Activated naive CD8-positive, alpha-beta T cell (primary cell): Measurements from ENCODE around the gene SGIP1.

ENCODE experiments used
- H3K27ac Mint-ChIP-seq: one replicate; pipeline ENCODE4 v1.8.0; 2021; ENCODE audit warnings: mixed read lengths
- H3K27me3 Mint-ChIP-seq: one replicate; pipeline ENCODE4 v1.8.0; 2021; ENCODE audit warnings: mixed read lengths
- H3K36me3 Mint-ChIP-seq: one replicate; pipeline ENCODE4 v1.8.0; 2021; ENCODE audit warnings: mixed read lengths
- H3K4me1 Mint-ChIP-seq: one replicate; pipeline ENCODE4 v1.8.0; 2021; ENCODE audit warnings: low read depth, mixed read lengths
- H3K4me3 Mint-ChIP-seq: one replicate; pipeline ENCODE4 v1.8.0; 2021; ENCODE audit warnings: mild to moderate bottlenecking, mixed read lengths
- H3K9me3 Mint-ChIP-seq: one replicate; pipeline ENCODE4 v1.8.0; 2021; ENCODE audit warnings: low read depth, mixed read lengths

The SGIP1 gene

GRCh38 chr1:66628926-66629325 is 95.0 kb downstream of the SGIP1 start:
- Mint-ChIP-seq H3K4me3 (no peak overlapping the region), H3K4me1 (peaks cover 1% of the 10 kb centered on the region), H3K27me3 (peaks cover 2% of the 10 kb centered on the region), H3K27ac (no peak overlapping the region), H3K36me3 (no peaks in the 10 kb centered on the region), H3K9me3 (no peaks in the 10 kb centered on the region)

DNA sequence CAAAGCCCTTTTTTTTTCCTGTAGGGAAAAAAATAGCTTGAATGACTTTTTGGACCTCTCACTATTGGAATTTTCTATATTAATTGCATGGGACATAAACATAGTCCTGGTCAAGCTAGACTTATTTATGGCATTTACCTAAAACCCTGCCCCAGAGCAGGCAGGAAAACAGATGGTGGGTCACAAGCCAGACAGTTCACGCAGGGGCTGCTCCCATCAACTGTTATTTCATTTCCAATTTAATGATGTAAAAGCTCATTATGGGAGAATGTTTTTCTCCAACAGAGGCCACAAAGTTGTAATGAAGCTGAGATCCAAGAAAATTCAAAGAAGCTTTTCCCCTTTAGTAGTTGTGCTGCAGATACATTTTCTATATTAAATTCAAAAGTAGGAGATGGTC is 99.2 kb downstream of the SGIP1 start:
- Mint-ChIP-seq H3K36me3 (no peaks in the 10 kb centered on the region), H3K27me3 (peaks cover 2% of the 10 kb centered on the region), H3K4me1 (no peaks in the 10 kb centered on the region), H3K9me3 (no peaks in the 10 kb centered on the region), H3K4me3 (no peak overlapping the region), H3K27ac (no peak overlapping the region)

DNA sequence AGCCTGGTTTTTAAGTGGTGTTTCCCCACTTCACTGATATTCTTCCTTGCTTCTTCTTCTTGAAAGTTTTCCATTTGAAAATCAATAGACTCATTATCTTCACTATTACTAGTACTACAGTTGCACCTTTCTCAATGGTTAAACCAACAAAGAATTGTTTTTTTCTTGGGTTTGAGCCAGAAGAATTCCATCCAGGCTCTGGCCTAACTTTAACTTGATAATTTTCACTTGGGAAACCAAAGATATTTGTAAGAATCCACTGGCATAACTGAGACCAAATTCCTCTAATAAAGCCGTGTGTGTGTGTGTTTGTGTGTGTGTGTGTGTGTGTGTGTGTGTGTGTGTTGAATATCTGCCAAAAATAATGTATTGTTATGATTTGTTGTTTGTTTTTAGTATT is 103.2 kb downstream of the SGIP1 start:
- Mint-ChIP-seq H3K27ac (no peak overlapping the region), H3K4me1 (peaks cover 6% of the 10 kb centered on the region), H3K36me3 (no peaks in the 10 kb centered on the region), H3K9me3 (no peaks in the 10 kb centered on the region), H3K27me3 (peaks cover 4% of the 10 kb centered on the region), H3K4me3 (no peak overlapping the region)

- Mint-ChIP-seq H3K27ac (no peak overlapping the region), H3K27me3 (peaks cover 4% of the 10 kb centered on the region), H3K36me3 (no peaks in the 10 kb centered on the region), H3K4me3 (no peak overlapping the region), H3K4me1 (peaks cover 6% of the 10 kb centered on the region), H3K9me3 (no peaks in the 10 kb centered on the region)
Measured at GRCh38 chr1:66641891-66642473, 108.0 kb downstream of the SGIP1 start.

DNA sequence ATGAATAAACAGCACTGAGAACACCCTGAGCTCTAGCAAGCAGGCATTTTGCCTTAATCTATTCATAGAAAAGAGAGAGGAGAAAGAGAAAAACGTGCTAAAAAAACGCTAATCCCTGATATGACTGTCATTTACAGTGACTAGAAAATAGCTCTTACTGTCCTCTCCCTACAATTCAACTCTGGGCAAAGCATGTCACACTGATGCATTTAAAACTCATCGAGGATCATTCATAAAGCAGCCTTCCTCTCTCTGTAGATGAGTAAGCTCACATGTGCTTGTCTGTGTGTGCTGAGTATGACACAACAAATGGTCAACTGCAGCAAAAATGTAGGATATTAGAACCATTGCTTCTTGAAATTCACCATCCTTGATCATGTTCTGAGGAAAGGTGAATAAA is 109.0 kb downstream of the SGIP1 start:
- Mint-ChIP-seq H3K4me1 (peaks cover 6% of the 10 kb centered on the region), H3K9me3 (no peaks in the 10 kb centered on the region), H3K4me3 (no peak overlapping the region), H3K36me3 (no peaks in the 10 kb centered on the region), H3K27me3 (peaks cover 5% of the 10 kb centered on the region), H3K27ac (no peak overlapping the region)

DNA sequence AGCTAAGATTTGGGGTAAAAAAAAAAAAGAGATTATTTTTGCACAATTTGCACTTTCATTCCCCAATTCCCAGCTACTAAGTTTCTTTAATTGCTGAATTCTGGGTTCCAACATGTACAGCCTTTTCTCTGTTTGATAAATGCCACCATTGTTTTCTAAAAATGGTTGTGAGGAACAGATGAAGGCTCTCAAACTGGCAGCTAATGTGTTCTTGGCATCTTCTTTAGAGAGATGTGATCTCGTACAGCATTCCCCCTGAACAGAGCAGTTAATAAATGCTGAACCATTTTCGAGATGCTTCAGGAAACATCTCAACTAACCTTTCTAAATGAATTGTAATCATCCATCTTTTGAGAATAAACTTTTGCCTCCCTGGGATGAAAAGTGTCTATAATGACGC is 110.4 kb downstream of the SGIP1 start:
- Mint-ChIP-seq H3K4me1 (peaks cover 6% of the 10 kb centered on the region), H3K4me3 (no peak overlapping the region), H3K36me3 (no peaks in the 10 kb centered on the region), H3K27me3 (peaks cover 5% of the 10 kb centered on the region), H3K9me3 (no peaks in the 10 kb centered on the region), H3K27ac (no peak overlapping the region)

DNA sequence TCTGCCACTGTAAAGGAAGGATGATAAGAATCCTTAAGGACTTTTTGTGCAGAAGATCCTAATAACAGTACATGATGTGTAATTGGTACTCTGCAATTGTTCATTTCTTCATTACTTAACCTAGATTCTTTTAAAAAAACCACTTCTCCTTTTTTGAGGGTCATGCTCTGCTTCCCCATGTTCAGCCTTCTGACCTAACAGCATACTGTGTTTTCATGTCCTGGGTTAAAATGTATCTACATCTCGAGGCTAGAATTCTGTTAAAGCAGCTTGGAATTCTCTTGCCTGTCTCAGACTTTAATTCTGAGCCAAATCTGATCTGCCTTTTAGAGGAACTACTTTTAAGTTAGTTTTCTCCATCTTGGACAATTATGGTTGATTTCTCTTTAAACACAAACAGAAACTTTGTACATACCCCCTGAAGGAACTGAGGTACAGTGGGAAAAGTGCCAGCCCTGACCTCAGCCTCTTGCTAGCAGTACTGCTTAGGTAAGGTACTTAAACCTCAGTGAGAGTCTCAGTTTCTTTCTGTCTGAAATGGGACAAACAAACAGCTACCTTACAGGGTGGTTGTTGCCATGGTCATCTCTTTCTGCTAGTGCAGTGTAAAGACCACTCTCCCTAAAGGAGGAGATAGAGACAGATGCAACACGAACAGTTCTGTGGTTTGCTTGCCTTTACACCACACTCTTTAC is 115.1 kb downstream of the SGIP1 start:
- Mint-ChIP-seq H3K27ac (no peak overlapping the region), H3K4me1 (no peaks in the 10 kb centered on the region), H3K4me3 (no peak overlapping the region), H3K9me3 (no peaks in the 10 kb centered on the region), H3K27me3 (peaks cover 9% of the 10 kb centered on the region), H3K36me3 (no peaks in the 10 kb centered on the region)

GRCh38 chr1:66652556-66652955 is 118.6 kb downstream of the SGIP1 start:
- peaks cover 12% of the 10 kb centered on the region for H3K27me3 Mint-ChIP-seq
- no peaks in the 10 kb centered on the region for H3K9me3 Mint-ChIP-seq
- H3K27ac Mint-ChIP-seq: no peak overlapping the region
- no peaks in the 10 kb centered on the region for H3K36me3 Mint-ChIP-seq
- H3K4me1 Mint-ChIP-seq: no peaks in the 10 kb centered on the region
- no peak overlapping the region for H3K4me3 Mint-ChIP-seq

DNA sequence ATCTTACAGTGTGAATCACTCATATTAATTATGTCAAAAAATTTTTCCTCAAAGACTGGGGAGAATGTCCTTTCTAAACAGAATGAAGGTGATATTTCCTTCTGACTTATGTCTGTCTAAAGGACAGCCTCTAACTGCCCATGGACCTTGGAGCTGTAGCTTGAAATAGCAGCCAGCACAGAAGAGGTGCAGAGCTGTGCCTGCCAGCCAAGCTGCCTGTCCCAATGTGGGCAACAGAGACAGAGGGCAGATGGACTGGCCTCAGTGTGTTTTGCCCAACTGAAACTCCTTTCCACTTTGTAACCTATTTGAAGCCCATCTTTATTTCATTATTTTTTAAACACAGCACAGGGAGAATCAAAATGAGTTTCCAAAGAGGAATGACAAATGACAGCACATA is 120.7 kb downstream of the SGIP1 start:
- Mint-ChIP-seq H3K36me3 (no peaks in the 10 kb centered on the region), H3K27me3 (peaks cover 14% of the 10 kb centered on the region), H3K4me1 (no peaks in the 10 kb centered on the region), H3K9me3 (no peaks in the 10 kb centered on the region), H3K27ac (no peak overlapping the region), H3K4me3 (no peak overlapping the region)

DNA sequence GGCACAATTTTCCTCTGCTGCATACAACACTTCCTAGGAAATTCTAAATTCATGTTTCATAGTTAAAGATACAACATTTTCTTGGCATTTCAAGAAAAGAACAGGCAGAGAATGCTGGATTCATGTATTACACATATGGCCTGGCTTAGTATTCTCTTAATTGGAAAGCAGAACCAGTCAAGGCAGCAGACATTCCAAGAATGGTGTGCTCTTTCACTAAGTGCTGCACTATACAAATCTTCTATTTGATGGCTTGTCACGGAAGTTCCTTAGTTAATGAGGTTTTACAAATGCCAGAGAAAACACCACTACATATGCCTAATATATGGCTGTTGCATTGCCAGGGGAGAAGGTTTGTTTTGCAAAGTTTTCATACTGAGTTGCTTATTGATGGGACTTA is 137.5 kb downstream of the SGIP1 start:
- H3K27ac Mint-ChIP-seq: no peak overlapping the region
- H3K27me3 Mint-ChIP-seq: peaks cover 4% of the 10 kb centered on the region
- H3K36me3 Mint-ChIP-seq: no peaks in the 10 kb centered on the region
- no peak overlapping the region for H3K4me3 Mint-ChIP-seq
- no peaks in the 10 kb centered on the region for H3K4me1 Mint-ChIP-seq
- H3K9me3 Mint-ChIP-seq: no peaks in the 10 kb centered on the region

DNA sequence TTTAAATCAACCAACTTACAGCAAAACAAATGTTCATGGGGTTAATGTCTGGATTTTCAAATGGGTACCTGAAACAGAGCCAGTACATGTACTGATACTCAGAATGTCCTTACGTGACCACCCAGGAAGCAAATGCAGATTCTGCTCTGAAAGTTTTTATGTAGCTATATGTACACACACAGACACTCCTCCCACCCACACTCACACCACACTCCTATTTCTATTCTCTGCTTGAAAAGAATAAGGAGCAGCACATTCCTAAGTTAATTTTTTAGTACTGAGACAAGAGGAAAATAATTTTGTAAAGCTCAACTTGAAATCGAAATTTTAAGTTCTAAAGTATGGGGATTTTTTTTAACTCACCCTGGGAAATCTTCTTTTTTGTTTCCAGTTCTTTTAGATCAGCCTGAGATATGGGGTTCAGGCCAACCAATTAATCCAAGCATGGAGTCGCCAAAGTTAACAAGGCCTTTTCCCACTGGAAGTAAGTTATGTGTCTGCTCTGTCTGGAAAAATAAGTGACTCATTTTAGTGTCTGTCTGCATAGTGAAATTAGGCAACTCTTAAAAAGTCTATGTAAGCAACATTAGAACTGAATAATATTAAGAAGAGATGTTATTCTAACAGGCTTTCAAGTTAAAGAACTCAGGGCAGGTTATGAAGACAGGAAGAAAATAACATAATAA is 142.8 kb downstream of the SGIP1 start:
- Mint-ChIP-seq H3K27ac (no peak overlapping the region), H3K27me3 (peaks cover 1% of the 10 kb centered on the region), H3K4me1 (no peaks in the 10 kb centered on the region), H3K36me3 (no peaks in the 10 kb centered on the region), H3K4me3 (no peak overlapping the region), H3K9me3 (no peaks in the 10 kb centered on the region)

- Mint-ChIP-seq H3K27me3 (peaks cover 1% of the 10 kb centered on the region), H3K4me3 (no peak overlapping the region), H3K4me1 (no peaks in the 10 kb centered on the region), H3K27ac (no peak overlapping the region), H3K9me3 (no peaks in the 10 kb centered on the region), H3K36me3 (no peaks in the 10 kb centered on the region)
Measured at GRCh38 chr1:66678146-66678545, 144.2 kb downstream of the SGIP1 start.

DNA sequence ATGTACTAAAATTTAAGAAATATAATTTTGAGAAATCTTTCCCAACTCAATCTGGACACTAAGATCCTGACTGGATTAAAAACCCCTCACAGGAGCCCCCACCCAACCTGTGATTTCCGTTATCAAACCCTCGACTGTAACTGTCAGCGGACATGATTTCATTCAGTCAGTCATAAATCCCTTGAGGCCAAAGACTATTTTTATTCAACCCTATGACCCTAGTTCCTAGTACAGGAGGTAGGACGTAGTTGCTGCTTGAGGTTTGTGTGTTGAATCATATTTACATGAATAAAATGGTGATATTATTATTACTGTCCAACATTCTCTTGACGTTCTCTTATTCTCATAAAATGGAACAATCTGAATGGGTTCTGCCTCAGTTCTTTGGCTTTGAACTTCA is 145.2 kb downstream of the SGIP1 start:
- H3K27ac Mint-ChIP-seq: no peak overlapping the region
- H3K27me3 Mint-ChIP-seq: peaks cover 1% of the 10 kb centered on the region
- no peaks in the 10 kb centered on the region for H3K4me1 Mint-ChIP-seq
- no peak overlapping the region for H3K4me3 Mint-ChIP-seq
- H3K9me3 Mint-ChIP-seq: no peaks in the 10 kb centered on the region
- no peaks in the 10 kb centered on the region for H3K36me3 Mint-ChIP-seq

DNA sequence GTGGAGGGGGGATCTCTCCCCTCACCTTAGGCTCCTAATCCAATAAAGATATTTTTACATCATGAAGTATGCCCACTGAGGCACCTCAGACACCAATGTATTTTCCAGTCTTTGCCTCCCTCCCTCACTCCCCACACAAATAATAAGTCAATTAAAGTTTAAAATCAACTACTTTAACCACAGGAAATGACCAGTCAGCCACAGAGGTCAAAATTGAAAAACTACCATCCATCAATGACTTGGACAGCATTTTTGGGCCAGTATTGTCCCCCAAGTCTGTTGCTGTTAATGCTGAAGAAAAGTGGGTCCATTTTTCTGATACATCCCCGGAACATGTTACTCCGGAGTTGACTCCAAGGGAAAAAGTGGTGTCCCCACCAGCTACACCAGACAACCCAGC is 147.7 kb downstream of the SGIP1 start:
- Mint-ChIP-seq H3K27me3 (peaks cover 1% of the 10 kb centered on the region), H3K4me1 (no peaks in the 10 kb centered on the region), H3K9me3 (no peaks in the 10 kb centered on the region), H3K27ac (no peak overlapping the region), H3K36me3 (no peaks in the 10 kb centered on the region), H3K4me3 (no peak overlapping the region)

DNA sequence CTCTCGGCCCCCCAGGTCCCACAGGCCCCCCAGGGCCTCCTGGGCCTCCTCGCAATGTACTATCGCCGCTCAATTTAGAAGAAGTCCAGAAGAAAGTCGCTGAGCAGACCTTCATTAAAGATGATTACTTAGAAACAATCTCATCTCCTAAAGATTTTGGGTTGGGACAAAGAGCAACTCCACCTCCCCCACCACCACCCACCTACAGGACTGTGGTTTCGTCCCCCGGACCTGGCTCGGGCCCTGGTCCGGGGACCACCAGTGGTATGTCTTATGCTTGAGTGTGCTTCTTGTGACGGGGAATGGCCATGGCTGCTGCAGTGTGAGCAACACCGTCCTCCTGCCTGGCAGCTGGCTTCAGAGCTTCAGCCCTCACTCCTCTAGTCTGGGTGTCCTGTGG is 148.2 kb downstream of the SGIP1 start:
- H3K4me1 Mint-ChIP-seq: no peaks in the 10 kb centered on the region
- no peak overlapping the region for H3K27ac Mint-ChIP-seq
- no peaks in the 10 kb centered on the region for H3K9me3 Mint-ChIP-seq
- H3K4me3 Mint-ChIP-seq: no peak overlapping the region
- H3K27me3 Mint-ChIP-seq: peaks cover 1% of the 10 kb centered on the region
- no peaks in the 10 kb centered on the region for H3K36me3 Mint-ChIP-seq

DNA sequence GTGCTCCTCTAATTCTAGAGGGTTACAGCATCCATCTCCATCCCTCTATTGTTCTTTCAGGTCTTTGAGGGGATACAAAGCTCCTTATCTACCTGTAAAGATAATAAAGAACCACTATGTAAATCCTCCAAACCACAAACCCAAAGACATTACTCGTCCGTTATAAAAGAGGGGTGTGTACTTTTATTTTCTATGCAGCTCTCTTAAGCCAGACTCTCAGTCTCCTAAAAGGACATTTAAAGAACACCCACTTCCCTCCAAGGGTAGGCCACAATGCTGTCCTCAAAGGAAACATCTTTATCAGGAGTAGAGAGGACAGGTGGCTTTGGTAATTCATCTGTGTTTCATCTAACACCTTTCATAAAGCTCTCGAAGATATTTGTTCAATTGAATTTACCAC is 150.4 kb downstream of the SGIP1 start:
- H3K4me1 Mint-ChIP-seq: no peaks in the 10 kb centered on the region
- no peaks in the 10 kb centered on the region for H3K9me3 Mint-ChIP-seq
- H3K4me3 Mint-ChIP-seq: no peak overlapping the region
- H3K27me3 Mint-ChIP-seq: no peaks in the 10 kb centered on the region
- no peaks in the 10 kb centered on the region for H3K36me3 Mint-ChIP-seq
- no peak overlapping the region for H3K27ac Mint-ChIP-seq
